HG02870 (cell line): ENCODE measurements around the gene TBC1D4.

Experiments used
- ATAC-seq: cut with Tn5 transposase; IDR thresholded peaks from one replicate; pipeline ENCODE4 v1.9.1; 2021; ENCODE audit warnings: mild to moderate bottlenecking, moderate library complexity; ENCODE audit not compliant: unreplicated experiment

TBC1D4 gene

DNA sequence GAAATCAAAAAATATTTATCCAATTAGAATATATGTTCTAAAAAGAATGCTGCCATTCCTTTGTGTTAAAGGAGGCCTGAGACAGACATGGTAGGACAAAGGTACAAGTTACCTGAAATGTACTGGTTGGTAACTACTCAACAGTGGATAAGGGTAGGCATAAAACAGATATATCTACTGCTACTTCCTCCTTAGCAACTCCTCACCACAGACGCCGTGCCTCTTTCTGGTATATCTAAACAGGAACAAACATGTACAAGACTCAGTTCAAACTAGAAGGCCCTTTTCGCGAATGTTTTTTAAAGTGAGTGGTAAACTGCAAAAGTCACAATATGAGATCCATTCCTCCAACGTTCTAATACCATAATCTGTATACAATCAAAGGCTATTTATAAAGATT, 86.9 kb downstream of the TBC1D4 start:
- peak; percentile 35 for ATAC-seq

DNA sequence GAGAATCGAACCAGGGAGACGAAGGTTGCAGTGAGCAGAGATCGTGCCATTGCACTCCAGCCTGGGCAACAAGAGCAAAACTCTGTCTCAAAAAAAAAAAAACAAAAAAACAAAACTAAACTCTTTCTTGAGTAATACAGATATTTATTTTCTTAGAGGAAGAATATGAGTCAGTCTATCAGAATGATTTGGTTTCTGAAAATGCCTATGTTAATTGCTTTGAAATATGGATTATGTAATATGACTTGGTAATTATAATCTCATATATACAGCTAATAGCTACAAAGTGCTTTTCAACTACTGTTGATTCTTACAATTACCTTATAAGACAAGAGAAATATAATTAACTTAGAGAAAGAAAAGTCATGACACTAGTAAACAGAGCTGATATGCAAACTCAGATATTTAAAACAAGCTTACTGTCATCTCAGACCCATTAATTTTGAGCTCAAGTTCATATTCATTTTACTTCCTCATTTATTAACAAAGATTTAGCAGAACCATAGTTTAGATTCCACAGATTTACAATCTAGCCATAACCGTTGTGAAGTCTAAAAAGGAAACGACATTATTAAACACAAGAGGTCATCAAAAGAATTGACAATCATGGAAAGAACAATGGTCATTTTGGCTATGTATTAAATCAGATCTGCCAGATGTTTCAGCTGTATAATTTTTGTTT, 88.0 kb downstream of the TBC1D4 start:
- no peak for ATAC-seq

DNA sequence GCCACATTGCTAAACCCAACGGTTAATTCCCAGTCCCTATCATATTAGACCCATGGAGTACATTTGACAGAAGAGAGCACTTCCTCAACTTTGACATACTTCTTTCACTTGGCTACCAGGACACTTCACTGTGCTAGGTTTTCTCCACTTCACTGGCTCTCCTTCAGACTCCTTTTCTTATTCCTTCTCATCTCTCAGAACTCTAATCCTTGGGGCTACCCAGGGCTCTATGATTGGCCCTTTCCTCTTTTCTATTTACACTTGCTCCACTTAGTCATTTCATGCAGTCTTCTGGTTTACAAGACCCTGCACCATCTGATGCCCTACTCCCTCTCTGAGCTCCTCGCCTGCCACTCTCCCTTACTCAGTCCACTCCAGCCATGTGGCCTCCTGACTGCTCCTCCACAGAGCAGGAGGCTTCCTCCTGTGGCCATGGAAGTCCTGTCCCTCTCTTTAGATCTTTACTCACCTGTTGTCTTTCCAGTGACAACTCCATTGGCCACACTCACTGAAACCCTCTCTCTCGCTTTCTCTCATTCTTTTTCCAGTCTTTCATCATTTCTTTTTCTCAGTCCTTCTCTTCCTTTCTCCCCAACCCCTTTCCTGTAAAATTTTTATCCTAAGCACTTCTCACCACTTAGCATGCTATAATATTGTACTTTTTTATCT, 90.4 kb downstream of the TBC1D4 start:
- ATAC-seq = peak; percentile 50

DNA sequence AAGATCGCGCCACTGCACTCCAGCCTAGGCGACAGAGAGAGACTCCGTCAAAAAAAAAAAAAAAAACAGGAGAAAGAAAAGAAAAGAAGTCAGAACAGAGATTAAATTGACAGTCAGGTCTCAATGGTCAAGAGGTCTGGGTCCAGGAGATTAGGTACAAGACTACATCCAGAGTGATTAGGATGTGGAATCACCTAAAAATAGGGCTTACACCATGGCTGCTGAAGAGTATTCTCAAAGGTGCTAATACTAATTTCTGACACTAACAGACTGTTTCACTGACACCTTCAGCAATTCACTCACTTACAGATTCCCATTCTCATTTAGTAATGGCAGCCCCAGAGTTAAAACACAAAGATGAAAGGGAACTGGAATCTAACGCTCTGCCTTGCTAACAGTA, 91.7 kb downstream of the TBC1D4 start:
- no peak for ATAC-seq

DNA sequence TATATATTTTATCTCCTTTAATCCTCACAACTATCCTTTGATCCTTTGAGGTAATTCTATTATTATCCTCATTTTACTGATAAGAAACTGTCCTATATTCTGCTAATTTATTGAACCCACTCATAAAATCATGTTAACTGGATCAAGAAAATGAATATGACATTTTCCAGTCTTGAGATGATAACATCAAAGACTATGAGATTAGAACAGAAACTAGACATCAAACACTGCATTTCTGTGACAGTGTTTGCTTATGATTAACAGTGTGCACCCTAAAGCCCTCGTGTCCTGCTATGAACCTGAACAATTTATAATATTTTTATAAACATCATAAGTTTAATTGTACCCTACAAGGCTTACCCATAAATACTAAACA, 96.3 kb downstream of the TBC1D4 start:
- no peak for ATAC-seq

DNA sequence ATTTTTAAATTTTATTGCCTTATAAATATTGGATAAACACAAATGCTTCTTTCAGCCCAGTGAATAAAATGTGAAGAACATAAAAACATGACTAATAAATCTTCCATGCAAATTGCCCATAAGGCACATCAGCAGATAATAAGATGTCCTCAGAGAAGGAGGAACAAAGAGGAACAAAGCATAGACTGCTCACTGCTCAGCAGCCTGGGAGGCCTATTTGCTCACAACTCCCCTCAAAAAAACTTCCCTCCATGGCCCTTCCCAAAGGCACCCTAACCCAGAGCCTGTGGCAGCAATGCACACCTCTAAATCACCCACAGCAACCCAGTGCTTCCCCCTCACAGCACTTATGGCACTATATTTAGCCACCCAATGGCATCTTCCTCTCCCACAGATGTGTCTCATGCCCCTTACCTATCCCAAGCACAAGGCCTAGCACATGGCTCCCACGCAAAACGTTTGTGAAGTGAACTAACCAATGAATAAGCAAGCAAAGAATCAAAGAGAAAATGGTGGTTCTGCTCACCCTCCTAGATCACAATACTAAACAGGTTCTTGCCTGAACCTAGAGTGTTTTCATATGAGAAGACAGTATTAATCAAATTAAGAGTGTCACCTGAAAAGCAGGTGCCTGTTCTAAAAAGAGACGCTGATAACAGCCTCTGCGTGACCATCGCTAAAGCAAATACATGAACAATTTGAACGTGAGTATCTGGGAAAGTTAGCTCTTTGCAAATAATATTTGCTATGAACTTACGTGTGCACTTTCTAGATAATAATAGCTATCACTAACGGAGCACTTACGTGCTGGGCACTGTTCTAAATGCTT, 96.9 kb downstream of the TBC1D4 start:
- no peak for ATAC-seq

DNA sequence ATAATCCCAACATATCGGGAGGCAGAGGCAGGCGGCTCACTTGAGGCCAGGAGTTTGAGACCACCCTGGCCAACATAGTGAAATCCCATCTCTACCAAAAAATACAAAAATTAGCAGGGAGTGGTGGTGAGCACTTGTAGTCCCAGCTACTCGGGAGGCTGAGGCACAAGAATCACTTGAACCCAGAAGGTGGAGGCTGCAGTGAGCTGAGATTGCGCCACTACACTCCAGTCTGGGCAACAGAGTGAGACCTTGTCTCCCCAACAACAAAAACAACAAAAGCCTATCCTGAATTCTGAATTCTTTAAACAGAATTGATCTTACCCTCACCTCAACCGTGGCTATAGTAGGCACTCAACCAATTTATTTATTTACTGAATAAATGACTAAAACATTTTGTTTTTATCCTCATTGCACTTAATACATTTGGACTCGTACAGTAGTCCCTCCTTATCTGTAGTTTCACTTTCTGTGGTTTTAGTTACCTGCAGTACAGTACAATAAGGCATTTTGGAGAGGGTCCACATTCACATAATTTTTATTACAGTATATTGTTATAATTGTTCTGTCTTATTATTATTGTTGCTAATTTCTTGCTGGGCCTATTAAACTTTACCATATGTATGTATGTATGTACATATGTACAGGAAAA, 98.8 kb downstream of the TBC1D4 start:
- ATAC-seq = no peak

DNA sequence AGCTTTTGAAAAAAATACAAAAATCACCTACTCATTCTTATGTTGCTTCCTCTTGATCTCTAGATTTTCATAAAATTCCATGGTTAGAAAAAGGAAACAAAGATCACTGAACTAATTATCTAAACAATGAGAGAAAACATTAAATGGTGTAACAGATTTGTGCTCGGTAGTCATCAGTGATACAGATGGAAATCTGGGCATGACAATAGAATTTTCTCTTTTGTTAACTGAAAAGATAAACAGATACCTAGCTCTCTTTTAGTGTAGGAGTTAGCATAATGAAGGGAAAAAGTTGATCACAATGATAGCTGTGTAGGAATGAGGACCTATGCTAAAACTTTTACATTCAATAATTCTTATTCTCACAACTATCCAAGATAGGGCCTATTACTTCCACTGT, 103.7 kb downstream of the TBC1D4 start:
- ATAC-seq = no peak

DNA sequence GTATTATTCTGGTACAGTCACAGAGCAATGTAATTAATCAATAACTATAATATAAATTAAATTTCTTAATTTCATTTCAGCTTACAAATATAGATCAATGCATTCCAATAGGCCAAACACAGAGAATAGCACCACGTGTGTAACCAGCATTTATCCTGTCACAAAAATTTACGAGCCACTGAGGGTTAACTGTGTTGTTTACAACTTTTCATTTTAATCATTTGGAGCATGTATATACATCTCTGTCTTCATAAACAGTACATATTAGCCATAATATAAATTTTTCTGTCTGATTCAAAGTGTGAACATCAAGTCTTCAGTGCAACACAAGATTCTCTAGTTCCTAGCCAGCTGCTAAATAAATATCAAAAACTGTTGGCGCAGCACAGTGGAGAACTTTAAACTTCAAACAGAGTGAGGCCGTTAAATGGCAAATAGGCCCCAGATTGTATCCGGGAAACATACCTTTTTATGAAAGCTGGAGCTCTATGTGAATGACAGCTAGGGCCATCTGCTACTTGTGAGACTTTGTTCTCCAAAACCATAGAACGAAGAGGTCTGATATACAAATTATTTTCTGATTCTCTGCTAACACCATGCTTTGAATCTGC, 105.1 kb downstream of the TBC1D4 start:
- no peak for ATAC-seq

DNA sequence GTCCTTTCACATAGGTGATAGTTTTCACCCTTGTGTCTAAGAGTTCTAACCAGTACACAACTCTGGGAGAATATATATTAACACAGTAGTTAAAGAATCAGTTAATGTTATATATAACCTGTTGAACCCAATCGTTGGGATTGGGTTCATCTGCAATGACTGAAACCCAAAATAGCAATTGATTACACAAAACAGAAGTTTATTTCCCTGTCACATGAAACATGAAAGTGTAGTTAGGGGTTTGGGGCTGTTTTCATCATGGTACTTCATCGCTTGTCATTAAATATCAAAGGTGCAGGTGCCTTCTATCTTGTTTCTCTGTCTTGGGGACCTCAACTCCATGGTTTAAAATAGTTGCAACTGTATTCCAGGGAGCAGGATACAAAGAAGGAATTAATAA, 106.6 kb downstream of the TBC1D4 start:
- no peak for ATAC-seq

DNA sequence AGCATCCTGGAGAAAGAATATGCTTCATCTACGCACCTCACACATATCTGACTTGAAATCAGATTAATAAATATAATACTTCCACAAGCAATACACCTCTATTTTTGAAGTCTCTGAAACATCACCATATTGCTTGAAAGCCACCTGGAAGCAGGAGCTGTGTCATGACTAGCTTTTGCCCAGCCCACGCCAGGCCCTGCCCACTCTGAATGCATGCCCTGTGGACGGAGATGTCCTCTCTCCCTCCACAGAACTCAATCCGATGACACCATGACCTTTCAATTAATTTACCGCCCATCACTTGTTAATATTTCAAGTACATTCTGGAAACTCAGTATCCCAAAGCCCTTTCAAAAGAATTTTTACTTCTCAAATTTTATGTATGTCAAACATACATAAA, 108.0 kb downstream of the TBC1D4 start:
- no peak for ATAC-seq

DNA sequence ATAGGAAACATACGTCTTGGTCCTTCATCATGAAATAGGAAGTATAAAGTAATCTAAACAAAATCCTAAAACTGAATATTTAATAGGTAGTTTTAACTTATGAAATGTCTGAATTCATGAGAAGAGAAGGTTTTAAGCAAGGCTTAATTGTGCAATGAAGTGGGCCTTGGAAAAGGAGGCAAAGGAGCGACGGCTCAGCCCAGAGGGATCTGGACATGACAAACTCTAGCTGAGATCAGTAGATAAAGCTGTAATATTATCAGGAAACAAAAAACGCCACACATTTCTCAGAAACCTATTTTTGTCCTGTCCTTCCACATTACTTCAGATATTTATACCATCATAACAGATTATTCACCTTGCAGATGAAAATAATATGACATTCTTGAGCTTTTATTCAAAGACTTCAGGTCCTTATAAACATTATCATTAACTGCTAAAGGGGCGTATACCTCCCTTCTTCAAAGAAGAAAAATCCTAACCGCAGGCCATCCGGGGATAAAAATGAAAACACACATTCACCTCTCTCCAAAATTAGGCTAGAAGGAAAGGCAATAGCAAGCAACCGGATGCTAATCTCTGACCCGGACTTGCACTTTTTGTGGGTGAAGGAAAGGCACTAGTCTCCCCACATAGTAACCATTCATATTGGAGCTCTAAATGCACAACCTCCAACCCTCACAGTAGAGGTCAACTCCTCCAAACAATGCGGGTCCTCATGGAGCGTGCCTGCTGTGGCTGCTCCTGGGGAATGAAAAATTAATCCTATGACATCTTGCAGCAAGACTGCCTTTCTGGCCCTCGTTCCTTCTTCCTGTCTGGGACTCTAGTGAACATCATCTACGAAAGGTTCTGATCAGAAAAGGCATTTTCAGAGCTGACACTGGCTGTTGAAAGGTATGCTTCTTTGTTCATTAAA, 108.8 kb downstream of the TBC1D4 start:
- no peak for ATAC-seq

DNA sequence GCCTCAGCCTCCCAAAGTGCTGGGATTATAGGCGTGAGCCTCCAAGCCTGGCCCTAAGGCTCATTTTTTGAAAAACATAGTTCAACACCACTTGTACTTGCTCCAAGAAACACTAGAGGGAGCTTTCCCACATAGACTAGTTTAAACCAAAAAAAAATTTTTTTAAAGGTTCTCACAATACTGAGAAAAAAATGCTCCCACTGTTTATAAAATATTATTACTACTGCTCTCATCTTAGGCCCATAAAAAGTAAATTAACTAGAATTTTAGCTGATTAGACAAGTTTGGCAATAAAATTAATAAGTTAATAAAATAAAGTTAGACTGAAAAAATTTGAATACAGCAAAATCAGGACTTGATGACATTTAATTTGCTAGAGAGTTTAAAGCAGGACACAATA, 109.5 kb downstream of the TBC1D4 start:
- ATAC-seq = peak; percentile 41

DNA sequence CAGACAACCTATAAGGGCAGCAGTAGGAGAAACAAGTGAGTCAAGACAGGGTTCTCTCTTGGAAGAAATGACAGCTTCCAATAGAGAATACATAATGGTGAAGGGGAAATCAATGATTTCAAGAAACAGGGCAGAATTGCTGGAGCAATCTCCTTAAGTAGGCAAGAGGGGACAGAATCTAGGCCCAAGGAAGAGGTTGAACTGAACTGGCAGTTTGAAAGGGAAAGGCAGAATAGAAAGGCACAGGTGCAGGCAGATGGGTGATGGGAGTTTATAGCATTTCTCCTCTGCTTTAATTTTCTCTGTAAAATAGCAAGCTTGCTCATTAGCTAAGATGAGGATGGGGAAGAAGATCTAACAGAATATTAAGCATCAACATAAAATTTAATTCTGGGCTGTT, 110.8 kb downstream of the TBC1D4 start:
- no peak for ATAC-seq

DNA sequence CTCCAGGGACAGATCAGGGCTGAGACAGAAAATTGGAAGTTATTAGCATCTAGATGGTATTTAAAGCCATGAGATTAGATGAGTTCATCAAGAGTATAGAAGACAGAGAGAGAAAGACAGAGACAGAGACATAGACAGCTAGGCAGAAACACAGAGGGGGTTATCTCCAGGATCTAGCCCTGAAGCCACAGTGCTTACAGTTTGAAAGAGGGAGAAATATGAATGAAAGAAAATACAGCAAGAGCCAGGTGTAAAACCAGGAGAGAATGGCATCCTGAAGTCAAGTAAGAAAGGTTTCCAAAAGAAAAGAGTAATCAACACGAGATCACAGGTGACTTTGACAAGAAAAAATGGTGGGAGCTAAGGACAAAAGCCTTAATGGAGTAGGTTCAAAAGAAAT, 111.2 kb downstream of the TBC1D4 start:
- ATAC-seq = no peak

DNA sequence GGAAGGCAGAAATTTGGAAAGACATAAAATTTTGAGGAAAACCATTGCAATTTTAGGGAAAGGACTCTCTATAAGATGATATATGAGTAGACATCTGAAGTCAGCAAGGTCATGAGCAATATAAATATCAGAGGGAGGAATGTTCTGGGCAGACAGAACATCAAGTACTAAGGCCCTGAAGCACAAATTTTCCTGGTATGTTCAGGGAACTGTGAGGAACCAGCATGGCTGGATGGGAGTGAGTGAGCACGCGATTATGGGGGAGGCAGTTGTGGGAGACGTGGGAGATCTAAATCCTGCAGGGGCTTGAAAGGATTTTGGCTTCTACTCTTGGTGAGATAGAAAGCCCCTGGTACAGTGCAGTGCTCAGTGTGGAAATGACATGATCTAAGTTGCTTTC, 112.0 kb downstream of the TBC1D4 start:
- ATAC-seq = no peak

DNA sequence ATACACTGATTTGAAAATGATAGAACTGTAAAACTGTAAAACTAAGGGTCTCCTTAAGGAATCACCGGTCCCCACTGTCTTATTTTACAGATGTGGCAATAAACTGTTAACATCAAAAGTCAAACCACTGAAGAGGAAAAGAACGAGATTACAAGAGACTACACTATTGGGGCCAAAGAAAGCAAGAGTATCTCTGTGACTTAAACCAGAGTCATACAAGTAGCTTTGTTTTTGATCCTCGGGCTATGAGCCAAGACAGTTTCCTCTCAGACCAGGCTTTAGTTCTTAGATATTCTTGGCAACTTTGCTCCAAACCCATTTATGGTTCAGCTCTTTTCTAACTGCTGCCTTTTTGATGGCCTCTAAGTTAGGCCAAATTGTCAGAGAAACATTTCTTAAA, 113.8 kb downstream of the TBC1D4 start:
- peak; percentile 28 for ATAC-seq

DNA sequence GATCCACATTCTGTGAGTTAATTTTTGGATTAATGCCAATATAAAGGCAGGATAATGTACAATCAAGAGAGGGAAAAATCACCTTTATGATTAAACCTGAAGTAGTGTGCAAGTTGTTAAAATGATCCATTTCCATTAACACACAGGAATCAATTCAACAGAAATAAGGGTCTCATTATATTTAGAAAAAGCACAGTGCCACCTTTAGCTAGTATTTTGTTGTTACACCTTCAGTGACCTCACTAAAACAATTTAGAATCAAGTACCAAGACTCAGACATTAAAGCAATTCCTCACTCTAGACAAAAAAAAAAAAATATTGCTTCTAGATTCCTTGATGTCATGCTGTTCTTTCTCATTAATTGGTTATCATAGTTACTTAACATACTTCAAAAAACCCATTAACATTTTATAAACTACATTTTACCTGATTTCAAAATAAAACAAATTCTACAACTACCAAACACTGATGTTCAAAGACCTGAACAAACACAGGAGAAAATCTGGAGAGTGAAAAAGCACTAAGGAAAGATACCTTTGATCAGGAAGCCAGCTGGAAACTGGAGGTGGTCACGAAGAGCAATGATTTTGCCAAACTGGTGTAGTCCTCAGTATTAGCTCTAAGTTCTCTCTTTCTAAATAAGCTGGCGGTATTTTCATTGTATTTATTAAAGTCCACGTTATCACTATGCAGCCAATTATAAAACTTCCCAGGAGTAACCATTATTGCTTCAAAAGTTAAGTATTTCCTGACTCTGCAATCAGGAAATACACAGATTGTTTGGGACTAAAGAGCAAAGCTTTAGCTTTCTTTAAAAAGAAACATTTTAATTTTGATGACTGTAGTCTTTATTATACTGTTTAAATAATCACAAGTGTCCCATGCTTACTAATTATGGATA, 115.3 kb downstream of the TBC1D4 start:
- ATAC-seq = no peak

DNA sequence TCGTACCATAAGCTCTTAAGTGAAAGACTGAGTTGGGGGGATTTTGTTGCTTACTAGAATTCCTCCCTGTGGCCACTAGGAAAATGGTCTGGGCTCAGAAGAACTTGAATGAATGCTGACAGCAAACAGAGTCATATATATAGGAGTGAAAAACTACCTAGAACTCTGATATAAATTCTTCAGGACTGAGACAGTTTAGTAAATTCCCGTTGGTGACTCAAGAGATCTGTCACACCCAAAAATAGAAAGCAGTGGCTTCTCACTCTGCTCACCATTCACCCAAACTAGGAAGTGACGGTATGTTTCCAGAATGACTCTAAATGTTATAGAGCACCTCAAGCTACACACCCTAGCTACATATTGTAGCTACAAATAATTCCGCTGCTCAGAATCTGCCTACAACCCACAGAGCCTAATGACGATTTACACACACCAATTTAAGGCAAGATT, 116.2 kb downstream of the TBC1D4 start:
- peak; percentile 94 for ATAC-seq
